H9 (cell line): ENCODE results near the gene TDRD1. TPM values are rescaled to one million over a fixed set of nuclear protein-coding genes. Genes with fewer than 3 reads are reported as not detected.

ENCODE experiments used
- DNase-seq: peaks from one replicate; pipeline ENCODE4 v3.0.0-alpha.2; 2017
- H2AFZ ChIP-seq: one replicate; pipeline ENCODE4 v1.6.1; 2013; ENCODE audit warnings: mild to moderate bottlenecking, low read length, control low read depth, moderate library complexity
- H2AK5ac ChIP-seq: 2 replicates; pipeline ENCODE4 v1.6.1; 2013; ENCODE audit warnings: low read length, control low read depth, mixed read lengths; ENCODE audit not compliant: insufficient read length
- H2BK120ac ChIP-seq: one replicate; pipeline ENCODE4 v1.6.1; 2013; ENCODE audit warnings: low read depth, mild to moderate bottlenecking, low read length, control low read depth, inconsistent platforms; ENCODE audit not compliant: poor library complexity, severe bottlenecking
- H2BK12ac ChIP-seq: 2 replicates; pipeline ENCODE4 v1.6.1; 2013; ENCODE audit warnings: low read length, control low read depth, mixed read lengths, low read depth; ENCODE audit not compliant: insufficient read length
- H2BK15ac ChIP-seq: 2 replicates; pipeline ENCODE4 v1.6.1; 2013; ENCODE audit warnings: low read depth, low read length, control low read depth
- H2BK20ac ChIP-seq: one replicate; pipeline ENCODE4 v1.6.1; 2013; ENCODE audit warnings: low read depth, mild to moderate bottlenecking, low read length, control low read depth, inconsistent platforms; ENCODE audit not compliant: poor library complexity, severe bottlenecking
- H2BK5ac ChIP-seq: 2 replicates; pipeline ENCODE4 v1.6.1; 2013; ENCODE audit warnings: low read length, control low read depth, mixed read lengths; ENCODE audit not compliant: insufficient read length
- H3K14ac ChIP-seq: 2 replicates; pipeline ENCODE4 v1.6.1; 2013; ENCODE audit warnings: low read length, control low read depth; ENCODE audit not compliant: insufficient read depth
- H3K18ac ChIP-seq: 2 replicates; pipeline ENCODE4 v1.6.1; 2013; ENCODE audit warnings: low read depth, mild to moderate bottlenecking, mixed read lengths, low read length, control low read depth; ENCODE audit not compliant: insufficient read length
- H3K23ac ChIP-seq: 2 replicates; pipeline ENCODE4 v1.6.1; 2013; ENCODE audit warnings: low read length, control low read depth, mixed read lengths, low read depth; ENCODE audit not compliant: insufficient read length
- H3K23me2 ChIP-seq: 2 replicates; pipeline ENCODE4 v1.6.1; 2013; ENCODE audit warnings: low read depth, mild to moderate bottlenecking, mixed read lengths, low read length, control low read depth; ENCODE audit not compliant: insufficient read length, poor library complexity, severe bottlenecking
- H3K27ac ChIP-seq: 2 replicates; pipeline ENCODE4 v1.5.1; 2013; ENCODE audit warnings: low read length, control low read depth, mixed read lengths, low read depth; ENCODE audit not compliant: insufficient read length
- H3K27me3 ChIP-seq: 2 replicates; pipeline ENCODE4 v1.6.1; 2013; ENCODE audit warnings: low read length, control low read depth, inconsistent platforms; ENCODE audit not compliant: insufficient read depth
- H3K4ac ChIP-seq: 2 replicates; pipeline ENCODE4 v1.6.1; 2013; ENCODE audit warnings: low read depth, mild to moderate bottlenecking, control low read depth, inconsistent platforms, low read length, moderate library complexity
- H3K4me1 ChIP-seq: 2 replicates; pipeline ENCODE4 v1.6.1; 2013; ENCODE audit warnings: low read length, control low read depth, inconsistent platforms; ENCODE audit not compliant: insufficient read depth
- H3K4me2 ChIP-seq: 2 replicates; pipeline ENCODE4 v1.6.1; 2013; ENCODE audit warnings: low read length, control low read depth, mixed read lengths; ENCODE audit not compliant: insufficient read length, insufficient read depth
- H3K56ac ChIP-seq: 2 replicates; pipeline ENCODE4 v1.6.1; 2013; ENCODE audit warnings: low read depth, mild to moderate bottlenecking, mixed read lengths, low read length, control low read depth; ENCODE audit not compliant: insufficient read length
- H3K79me1 ChIP-seq: 2 replicates; pipeline ENCODE4 v1.6.1; 2013; ENCODE audit warnings: low read depth, mild to moderate bottlenecking, moderate library complexity, low read length, control low read depth, inconsistent platforms; ENCODE audit not compliant: insufficient read depth, poor library complexity, severe bottlenecking
- H3K79me2 ChIP-seq: 2 replicates; pipeline ENCODE4 v1.6.1; 2013; ENCODE audit warnings: low read length, control low read depth, inconsistent platforms; ENCODE audit not compliant: insufficient read depth
- H3K9ac ChIP-seq: 2 replicates; pipeline ENCODE4 v1.6.1; 2013; ENCODE audit warnings: low read length, control low read depth, mixed read lengths; ENCODE audit not compliant: insufficient read length; ENCODE audit errors: extremely low read depth
- H3K9me3 ChIP-seq: one replicate; pipeline ENCODE4 v1.6.1; 2013; ENCODE audit warnings: low read depth, low read length, inconsistent platforms; ENCODE audit not compliant: control insufficient read depth
- H3T11ph ChIP-seq: one replicate; pipeline ENCODE4 v1.6.1; 2013; ENCODE audit warnings: mild to moderate bottlenecking, low read length, control low read depth, inconsistent platforms
- H4K20me1 ChIP-seq: one replicate; pipeline ENCODE4 v1.6.1; 2013; ENCODE audit not compliant: control insufficient read depth, insufficient read length, insufficient read depth
- H4K5ac ChIP-seq: 2 replicates; pipeline ENCODE4 v1.6.1; 2013; ENCODE audit warnings: low read depth, mild to moderate bottlenecking, mixed read lengths, low read length, control low read depth; ENCODE audit not compliant: insufficient read length
- H4K8ac ChIP-seq: replicated peaks from 2 replicates; pipeline ENCODE4 v1.6.1; 2013; ENCODE audit warnings: low read length, control low read depth, mixed read lengths, low read depth; ENCODE audit not compliant: insufficient read length
- H4K91ac ChIP-seq: 2 replicates; pipeline ENCODE4 v1.6.1; 2013; ENCODE audit warnings: low read depth, mild to moderate bottlenecking, moderate library complexity, mixed read lengths, low read length, control low read depth; ENCODE audit not compliant: insufficient read length
- H3K27ac Mint-ChIP-seq, 3 experiments: 2 replicates in 2 of 3; 3 replicates in 1 of 3; pipeline ENCODE4 v1.8.0; 2020 to 2021; ENCODE audit warnings: mixed read lengths in 3 of 3, mild to moderate bottlenecking in 1 of 3, moderate library complexity in 1 of 3
- H3K27me3 Mint-ChIP-seq: 2 replicates; pipeline ENCODE4 v1.8.0; 2021; ENCODE audit warnings: low read depth, mild to moderate bottlenecking, moderate library complexity, mixed read lengths
- H3K36me3 Mint-ChIP-seq, 3 experiments: 2 replicates in 2 of 3; 3 replicates in 1 of 3; pipeline ENCODE4 v1.8.0; 2020 to 2021; ENCODE audit warnings: low read depth in 3 of 3, mixed read lengths in 3 of 3; ENCODE audit not compliant: insufficient read depth in 1 of 3
- H3K4me1 Mint-ChIP-seq, 2 experiments: 2 replicates each; pipeline ENCODE4 v1.8.0; 2020; ENCODE audit warnings: mixed read lengths in 2 of 2
- H3K4me3 Mint-ChIP-seq, 2 experiments: 2 replicates in 1 of 2; 3 replicates in 1 of 2; pipeline ENCODE4 v1.8.0; 2020 to 2021; ENCODE audit warnings: mild to moderate bottlenecking in 2 of 2, mixed read lengths in 2 of 2, moderate library complexity in 1 of 2
- H3K9me3 Mint-ChIP-seq, 2 experiments: 2 replicates in 1 of 2; 3 replicates in 1 of 2; pipeline ENCODE4 v1.8.0; 2020; ENCODE audit warnings: mild to moderate bottlenecking in 2 of 2, mixed read lengths in 2 of 2, moderate library complexity in 1 of 2
- WGBS: extraction: QIAGEN DNeasy Blood & Tissue Kit; methylation state at CpG from one replicate; pipeline ENCODE4 v1.1.7; 2013; ENCODE audit warnings: missing lambda C conversion rate, low lambda C conversion rate, mixed read lengths; ENCODE audit not compliant: insufficient read length; ENCODE audit errors: extremely low coverage; 5-methylcytosine and 5-hydroxymethylcytosine counted together
- total RNA-seq: library from RNA; stranded (reverse); gene quantifications from 2 replicates; pipeline ENCODE4 v1.2.1, GENCODE V29; 2021
- TF ChIP-seq, protein P1 (sequence below): fragments of 200-600 bp; sonication (generic); conservative IDR thresholded peaks from 3 replicates; pipeline ENCODE4 v1.8.0; 2021; ENCODE audit warnings: antibody characterized with exemption, mild to moderate bottlenecking

Gene TDRD1
- total RNA-seq, 1 experiment from 2014 or later: 0.15 TPM

DNA sequence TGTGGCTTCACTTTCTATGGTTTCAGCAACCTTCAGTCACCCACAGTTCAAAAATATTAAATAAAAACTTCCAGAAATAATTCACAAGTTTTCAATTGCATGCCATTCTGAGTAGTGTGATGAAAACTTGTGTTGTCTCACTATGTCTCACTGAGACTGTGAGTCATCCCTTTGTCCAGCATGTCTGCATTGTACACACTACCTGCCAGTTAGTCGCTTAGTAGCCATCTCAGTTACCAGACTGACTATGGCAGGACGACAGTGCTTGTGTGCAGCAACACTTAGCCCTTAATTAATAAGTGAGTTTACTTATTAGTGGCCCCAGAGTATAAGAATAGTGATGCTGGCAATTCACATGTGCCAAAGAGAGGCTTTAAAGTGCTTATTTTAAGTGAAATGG, 27.7 kb upstream of the TDRD1 start:
- Mint-ChIP-seq H3K9me3 (peaks cover 0 to 3% of the 10 kb centered on the region in 2 experiments; a peak in 1 of 5 replicates), H3K36me3 (peaks cover 9 to 44% (median 37%) of the 10 kb centered on the region in 3 experiments; a peak in 6 of 7 replicates), H3K27ac (no peak overlapping the region), H3K4me3 (no peak overlapping the region), H3K27me3 (no peaks in the 10 kb centered on the region), H3K4me1 (peaks cover 4% of the 10 kb centered on the region in 2 experiments; a peak in 3 of 4 replicates)
- no peak overlapping the region for H3T11ph ChIP-seq
- no peak overlapping the region for H4K5ac ChIP-seq
- H2AFZ ChIP-seq: no peak overlapping the region
- H3K79me1 ChIP-seq: peaks cover 3% of the 10 kb centered on the region
- no peak overlapping the region for H3K14ac ChIP-seq
- no peaks in the 10 kb centered on the region for H3K9me3 ChIP-seq
- H3K4ac ChIP-seq: no peak overlapping the region
- H3K4me2 ChIP-seq: no peak overlapping the region
- no peak overlapping the region for H2BK5ac ChIP-seq
- no peak overlapping the region for H2BK120ac ChIP-seq
- no peak for DNase-seq
- no CpG with 5 or more reads among the region's 2 CpGs for WGBS
- no peak overlapping the region for H3K56ac ChIP-seq
- no peaks in the 10 kb centered on the region for H3K4me1 ChIP-seq
- no peak overlapping the region for H2BK12ac ChIP-seq
- no peaks in the 10 kb centered on the region for H4K20me1 ChIP-seq
- no peak overlapping the region for H4K8ac ChIP-seq
- no peak overlapping the region for H3K18ac ChIP-seq
- H3K23ac ChIP-seq: no peak overlapping the region
- H3K79me2 ChIP-seq: no peaks in the 10 kb centered on the region
- TF ChIP-seq, protein P1, sequence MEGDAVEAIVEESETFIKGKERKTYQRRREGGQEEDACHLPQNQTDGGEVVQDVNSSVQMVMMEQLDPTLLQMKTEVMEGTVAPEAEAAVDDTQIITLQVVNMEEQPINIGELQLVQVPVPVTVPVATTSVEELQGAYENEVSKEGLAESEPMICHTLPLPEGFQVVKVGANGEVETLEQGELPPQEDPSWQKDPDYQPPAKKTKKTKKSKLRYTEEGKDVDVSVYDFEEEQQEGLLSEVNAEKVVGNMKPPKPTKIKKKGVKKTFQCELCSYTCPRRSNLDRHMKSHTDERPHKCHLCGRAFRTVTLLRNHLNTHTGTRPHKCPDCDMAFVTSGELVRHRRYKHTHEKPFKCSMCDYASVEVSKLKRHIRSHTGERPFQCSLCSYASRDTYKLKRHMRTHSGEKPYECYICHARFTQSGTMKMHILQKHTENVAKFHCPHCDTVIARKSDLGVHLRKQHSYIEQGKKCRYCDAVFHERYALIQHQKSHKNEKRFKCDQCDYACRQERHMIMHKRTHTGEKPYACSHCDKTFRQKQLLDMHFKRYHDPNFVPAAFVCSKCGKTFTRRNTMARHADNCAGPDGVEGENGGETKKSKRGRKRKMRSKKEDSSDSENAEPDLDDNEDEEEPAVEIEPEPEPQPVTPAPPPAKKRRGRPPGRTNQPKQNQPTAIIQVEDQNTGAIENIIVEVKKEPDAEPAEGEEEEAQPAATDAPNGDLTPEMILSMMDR: no peak
- no peak overlapping the region for H2BK15ac ChIP-seq
- H3K23me2 ChIP-seq: no peaks in the 10 kb centered on the region
- no peak overlapping the region for H3K27ac ChIP-seq
- H2AK5ac ChIP-seq: no peak overlapping the region
- H4K91ac ChIP-seq: no peak overlapping the region
- H3K27me3 ChIP-seq: no peaks in the 10 kb centered on the region
- H2BK20ac ChIP-seq: no peak overlapping the region
- H3K9ac ChIP-seq: no peak overlapping the region
